Measurements from ENCODE around the gene XPO4. TPM values are rescaled to one million over a fixed set of nuclear protein-coding genes. Genes with fewer than 3 reads are reported as not detected.

Gene XPO4
- polyA plus RNA-seq, 4 donors: 15.5 to 21.6 (median 18.7) TPM

DNA sequence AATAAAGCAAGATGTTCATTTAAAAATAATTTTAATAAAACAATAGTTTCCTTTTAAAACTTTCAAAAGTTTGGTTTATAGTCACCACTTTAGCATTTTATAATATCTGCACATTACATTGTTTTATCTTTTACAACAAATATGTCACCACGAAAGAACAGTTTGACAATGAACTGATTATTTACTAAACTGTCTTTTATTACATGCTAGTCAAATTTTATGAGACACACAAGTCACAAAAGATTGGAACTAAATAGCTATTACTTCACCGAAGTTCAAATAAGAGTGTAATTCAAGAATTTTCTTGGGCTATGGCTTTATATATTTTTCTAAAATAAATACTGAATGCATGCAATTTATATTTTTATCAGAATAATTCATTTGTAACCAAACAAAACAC lies 71.3 kb downstream of the XPO4 start:
- DNase-seq (ENCODE audit: low read depth in 4 of 4, low spot score in 2 of 4): no peak

DNA sequence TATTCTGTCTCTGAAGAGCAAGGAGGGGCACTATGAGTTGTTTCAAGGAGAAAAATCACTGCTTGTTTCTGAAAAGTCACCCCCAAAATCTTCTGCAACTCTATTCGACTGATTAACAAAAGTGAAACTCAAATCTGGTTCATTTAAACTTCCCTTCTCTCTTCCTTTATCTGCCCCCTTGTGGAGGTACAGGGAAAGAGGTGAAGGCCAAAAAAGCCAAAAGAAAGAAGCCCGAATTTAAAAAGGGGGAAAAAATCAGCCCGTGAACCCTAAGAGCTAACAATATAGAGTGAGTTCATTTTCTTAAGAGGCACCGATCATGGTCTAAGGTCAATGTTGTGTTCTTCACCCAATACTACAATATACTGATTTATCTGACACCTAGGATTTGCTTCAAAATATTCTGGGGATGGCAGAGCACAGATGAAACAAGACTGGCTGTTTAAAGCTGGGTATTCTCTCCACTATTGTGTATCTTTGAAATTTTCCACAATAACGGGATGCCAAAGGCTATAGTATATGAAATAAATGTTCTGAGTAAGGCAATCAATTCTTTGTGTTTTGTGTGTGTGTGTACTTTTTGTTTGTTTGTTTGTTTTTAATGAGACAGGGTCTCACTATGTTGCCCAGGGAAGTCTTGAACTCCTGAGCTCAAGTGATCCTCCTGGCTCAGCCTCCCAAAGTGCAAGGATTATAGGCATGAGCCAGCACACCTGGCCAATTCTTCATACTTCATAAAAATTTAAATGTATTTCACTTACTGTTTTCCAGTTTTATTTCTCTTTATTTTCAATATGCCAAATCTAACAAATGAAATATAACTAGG lies 73.8 kb downstream of the XPO4 start:
- DNase-seq (ENCODE audit: low read depth in 4 of 4, low spot score in 2 of 4): peak in 1 of 4 donors; percentile 46

DNA sequence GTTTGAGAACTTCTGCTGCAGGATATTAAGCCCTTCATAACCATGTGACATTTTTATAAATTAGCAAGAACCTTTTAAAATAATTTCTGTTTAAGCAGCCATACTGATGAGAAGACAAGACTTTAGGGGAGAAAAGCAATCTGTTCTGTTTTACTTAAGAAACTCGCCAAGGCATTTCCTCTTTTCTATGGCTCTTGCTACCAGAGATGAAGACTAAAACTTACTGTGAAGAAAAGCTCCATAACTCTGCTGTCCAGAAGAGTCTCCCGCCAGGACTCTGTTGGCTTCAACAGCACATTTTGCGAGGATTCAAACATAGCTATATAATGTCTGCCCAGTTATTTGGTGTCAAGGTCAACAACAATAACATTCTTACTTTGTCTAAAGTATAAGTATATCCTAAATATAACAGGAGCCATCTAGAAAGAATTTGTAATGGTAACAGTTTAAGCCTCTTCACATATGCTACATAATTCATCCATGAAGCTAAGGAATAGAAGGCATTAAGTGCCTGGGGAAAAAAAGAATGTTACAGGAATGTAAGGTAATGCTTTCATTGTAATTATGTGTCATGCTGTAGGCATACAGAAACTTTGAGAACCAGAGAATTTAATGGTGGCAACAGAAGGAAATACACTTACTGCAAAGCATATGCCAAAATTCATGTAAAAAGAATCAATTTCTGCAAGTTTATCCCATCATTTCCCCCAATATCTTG lies 75.5 kb downstream of the XPO4 start:
- DNase-seq (ENCODE audit: low read depth in 4 of 4, low spot score in 2 of 4): no peak

DNA sequence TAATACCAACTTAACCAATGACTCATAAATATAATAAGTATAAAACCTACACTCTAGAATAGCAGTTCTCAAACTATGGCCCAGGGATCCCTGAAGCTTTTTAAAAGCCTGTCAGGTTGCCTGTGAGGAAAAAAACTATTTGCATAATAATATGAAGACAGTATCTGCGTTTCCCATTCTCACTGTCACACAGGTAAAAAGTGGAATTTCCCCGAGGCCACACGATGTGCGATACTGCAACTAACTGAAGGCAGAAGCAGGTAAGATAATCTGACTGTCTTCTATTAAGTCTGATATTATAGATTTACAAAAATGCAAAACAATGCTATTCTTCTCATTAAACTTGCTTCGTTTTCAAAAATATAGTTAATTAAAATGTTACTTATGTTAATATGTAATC lies 76.2 kb downstream of the XPO4 start:
- no peak for DNase-seq (ENCODE audit: low read depth in 4 of 4, low spot score in 2 of 4)

DNA sequence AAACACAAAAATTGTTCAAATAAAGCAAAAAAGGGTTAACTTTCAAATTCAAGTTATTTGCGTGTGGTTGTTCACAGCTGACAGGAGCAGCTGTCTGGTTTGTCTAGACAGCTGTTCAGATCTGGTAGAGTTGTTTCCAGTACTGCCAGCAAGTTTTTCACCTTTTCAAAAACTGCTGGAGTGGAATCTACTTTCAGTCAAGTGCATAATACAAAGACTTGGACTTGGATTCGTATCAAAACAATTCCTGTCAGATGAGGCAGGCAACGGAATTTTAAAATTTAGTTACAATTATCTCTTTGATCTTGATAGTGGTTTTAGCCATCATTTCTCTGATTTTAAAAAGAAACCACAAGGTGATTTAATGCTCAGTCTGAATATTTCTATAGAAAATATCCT lies 77.1 kb downstream of the XPO4 start:
- DNase-seq (ENCODE audit: low read depth in 4 of 4, low spot score in 2 of 4): no peak

DNA sequence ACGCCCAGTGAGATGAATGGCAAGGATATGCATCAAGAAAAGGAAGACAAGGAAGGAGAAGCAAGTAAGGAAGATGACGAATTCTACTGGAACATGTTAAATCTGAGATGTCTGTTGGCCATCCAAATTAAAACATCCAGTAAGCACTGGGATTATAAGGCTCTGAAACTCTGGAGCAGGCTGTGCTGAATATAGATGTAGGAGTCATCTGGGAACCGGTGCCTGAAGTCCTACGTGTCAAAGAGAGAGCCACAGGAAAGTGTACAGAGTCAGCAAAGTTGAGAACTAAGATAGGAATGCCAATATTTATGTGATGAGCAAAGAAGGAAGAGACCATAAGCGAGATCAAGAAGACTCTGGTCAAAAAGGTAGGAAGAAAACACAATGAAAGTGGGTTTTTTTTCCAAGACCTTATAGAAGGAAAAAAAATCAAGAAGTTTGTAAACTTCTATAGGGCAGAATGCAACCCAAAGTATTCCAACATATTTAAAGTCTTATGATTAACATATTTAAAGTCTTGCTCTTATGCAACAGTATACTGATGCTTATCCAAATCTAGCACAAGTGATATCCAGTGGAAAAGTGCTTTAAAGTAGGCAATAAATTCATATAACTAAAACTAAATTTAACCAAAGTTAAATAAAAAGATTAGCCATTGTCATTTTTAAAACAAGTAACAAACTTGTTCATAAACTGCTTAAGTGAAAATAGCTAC lies 77.6 kb downstream of the XPO4 start:
- DNase-seq (ENCODE audit: low read depth in 4 of 4, low spot score in 2 of 4): no peak

- DNase-seq (ENCODE audit: low read depth in 4 of 4, low spot score in 2 of 4): no peak
Measured at GRCh38 chr13:20823071-20823470, 79.5 kb downstream of the XPO4 start.

GRCh38 chr13:20822406-20822805 lies 80.1 kb downstream of the XPO4 start:
- no peak for DNase-seq (ENCODE audit: low read depth in 4 of 4, low spot score in 2 of 4)

- DNase-seq (ENCODE audit: low read depth in 4 of 4, low spot score in 2 of 4): no peak
Measured at GRCh38 chr13:20819715-20820114, 82.8 kb downstream of the XPO4 start.

GRCh38 chr13:20815464-20815863 lies 87.1 kb downstream of the XPO4 start:
- DNase-seq (ENCODE audit: low read depth in 4 of 4, low spot score in 2 of 4): no peak

DNA sequence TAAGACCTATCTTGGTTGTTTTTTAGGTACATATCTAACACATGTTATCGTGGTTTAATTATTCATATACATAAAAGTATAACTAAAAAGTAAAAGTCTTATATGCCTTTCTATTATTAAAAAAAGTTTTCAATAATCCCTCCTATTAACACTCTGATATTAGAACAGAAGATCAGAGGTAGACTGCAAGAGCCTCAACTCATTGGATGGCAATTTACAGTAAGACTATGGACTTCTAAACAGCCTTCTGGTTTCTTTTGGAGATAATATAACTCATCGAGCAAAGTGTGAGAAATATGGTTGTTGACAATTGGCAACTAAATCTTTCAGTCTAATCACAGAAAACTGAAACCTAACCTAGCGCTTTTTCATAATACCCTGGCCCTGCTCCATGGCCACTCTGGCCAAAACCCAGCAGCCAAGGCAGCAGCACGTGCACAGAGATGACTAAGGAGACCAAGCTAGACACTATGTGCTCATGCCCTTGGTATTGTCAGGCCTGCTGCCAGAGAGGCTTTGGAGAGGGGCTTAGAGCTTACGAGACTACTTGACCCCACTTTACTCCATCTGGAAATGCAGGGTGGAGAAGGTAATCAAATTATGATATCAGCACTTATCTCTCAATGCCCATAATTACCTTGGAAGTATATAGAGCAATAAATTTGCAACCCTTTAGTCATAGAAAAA lies 88.2 kb downstream of the XPO4 start:
- DNase-seq (ENCODE audit: low read depth in 4 of 4, low spot score in 2 of 4): no peak

- no peak for DNase-seq (ENCODE audit: low read depth in 4 of 4, low spot score in 2 of 4)
Measured at GRCh38 chr13:20812890-20813289, 89.7 kb downstream of the XPO4 start.

DNA sequence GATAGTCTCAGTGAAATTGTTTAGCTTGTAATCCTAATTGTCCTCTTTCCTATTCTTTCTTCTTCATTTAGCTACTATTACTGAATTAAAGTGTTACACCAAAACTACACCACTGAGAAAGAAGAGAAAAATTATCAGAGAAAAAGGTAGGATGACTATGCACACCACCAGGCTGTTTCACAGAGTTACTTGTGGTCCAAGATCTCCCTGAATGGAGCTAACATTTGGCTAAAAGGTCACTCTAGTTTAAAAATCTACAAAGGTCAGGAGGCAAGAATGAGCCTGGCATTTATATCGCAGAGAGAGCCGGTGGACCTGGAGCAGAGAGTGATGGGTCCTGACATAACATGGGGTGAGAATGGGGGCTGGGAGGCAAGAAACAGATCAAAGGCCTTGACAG lies 91.7 kb downstream of the XPO4 start:
- no peak for DNase-seq (ENCODE audit: low read depth in 4 of 4, low spot score in 2 of 4)

DNA sequence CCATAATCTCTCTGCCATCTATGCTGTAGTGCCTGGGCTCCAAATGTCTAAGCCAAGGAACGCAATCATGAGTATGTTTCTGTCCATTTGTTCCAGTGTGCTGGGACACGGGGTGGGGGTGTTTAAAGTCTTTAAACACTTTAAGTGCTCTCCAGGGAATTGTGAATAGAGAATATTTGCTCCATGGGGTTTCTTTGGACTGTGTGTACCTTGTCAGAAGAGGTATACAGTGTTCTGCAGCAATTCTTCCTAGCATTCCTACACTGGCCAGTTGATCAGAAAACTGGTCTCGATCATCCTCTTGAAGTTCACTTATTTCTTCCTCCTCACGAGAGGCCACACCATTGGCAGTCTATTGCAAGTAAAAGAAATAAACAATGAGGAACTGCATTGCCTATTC lies 93.7 kb downstream of the XPO4 start:
- no peak for DNase-seq (ENCODE audit: low read depth in 4 of 4, low spot score in 2 of 4)

- no peak for DNase-seq (ENCODE audit: low read depth in 4 of 4, low spot score in 2 of 4)
Measured at GRCh38 chr13:20803180-20803965, 99.2 kb downstream of the XPO4 start.

GRCh38 chr13:20801707-20802106 lies 100.8 kb downstream of the XPO4 start:
- no peak for DNase-seq (ENCODE audit: low read depth in 4 of 4, low spot score in 2 of 4)

DNA sequence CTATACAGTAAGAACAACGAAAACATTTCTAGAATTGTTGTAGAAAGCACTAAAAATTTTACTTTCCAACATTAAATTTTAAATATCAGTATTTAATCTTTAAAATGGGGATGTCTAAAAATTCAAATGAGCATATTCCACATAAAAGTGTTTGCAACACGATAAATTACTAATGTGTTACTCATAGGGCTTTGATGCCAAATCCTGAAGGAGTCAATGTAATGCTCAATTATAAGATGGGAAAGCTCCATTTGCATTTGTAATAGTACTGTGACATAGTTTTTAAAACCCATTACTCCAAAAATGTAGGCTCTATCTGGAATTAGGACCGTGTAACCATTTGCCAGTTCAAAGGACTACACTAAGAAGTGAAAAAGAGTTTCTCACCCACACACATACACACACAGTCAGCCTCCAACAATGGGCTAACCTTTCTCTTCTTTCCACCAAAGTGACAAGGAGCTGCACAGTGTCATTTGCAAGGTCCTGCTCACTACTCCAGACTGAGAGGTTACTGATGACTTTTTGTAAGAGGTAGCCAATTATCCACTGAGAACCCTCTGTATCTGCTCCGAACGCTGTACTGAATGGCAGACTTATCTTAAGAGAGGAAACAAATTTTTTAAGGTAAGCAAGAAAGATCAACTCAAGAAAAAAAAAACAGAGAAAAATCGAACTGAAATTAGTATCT lies 102.7 kb downstream of the XPO4 start:
- no peak for DNase-seq (ENCODE audit: low read depth in 4 of 4, low spot score in 2 of 4)

DNA sequence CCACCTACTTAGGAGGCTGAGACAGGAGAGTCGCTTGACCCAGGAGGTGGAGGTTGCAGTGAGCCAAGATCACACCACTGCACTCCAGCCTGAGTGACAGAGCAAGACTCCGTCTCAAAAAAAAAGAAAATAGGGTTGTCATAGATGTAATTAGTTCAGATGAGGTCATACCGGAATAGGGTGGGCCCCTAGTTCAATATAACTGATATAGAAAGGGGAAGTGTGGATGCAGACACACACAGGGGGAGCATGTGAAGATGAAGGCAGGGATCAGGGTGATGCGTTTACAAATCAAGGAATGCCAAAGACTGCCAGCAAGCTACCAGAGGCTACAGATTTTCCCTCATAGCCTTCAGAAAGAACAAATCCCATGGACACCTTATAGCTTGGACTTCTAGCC lies 104.5 kb downstream of the XPO4 start:
- DNase-seq (ENCODE audit: low read depth in 4 of 4, low spot score in 2 of 4): no peak

GRCh38 chr13:20796791-20797508 lies 105.6 kb downstream of the XPO4 start:
- DNase-seq (ENCODE audit: low read depth in 4 of 4, low spot score in 2 of 4): no peak

Measured in left renal cortex interstitium (tissue), 4 donors.